WTC11 (cell line): ENCODE results near the gene ARHGEF28. TPM values are rescaled to one million over a fixed set of nuclear protein-coding genes. Genes with fewer than 3 reads are reported as not detected.

ENCODE experiments used
- ATAC-seq: fragments of 200-7000 bp; cut with Tn5 transposase; 2 replicates; pipeline ENCODE4 v1.10.0; 2021; ENCODE audit warnings: mild to moderate bottlenecking, moderate library complexity
- CTCF ChIA-PET: fragments of 300-600 bp; sonication (Branson Sonifier 250); formaldehyde crosslinking; loops from one replicate; lab custom pipeline; 2021; ENCODE audit warnings: antibody characterized with exemption; lab: Charles Lee
- POLR2A ChIA-PET: fragments of 350-600 bp; sonication (Branson Sonifier 250); formaldehyde crosslinking; loops from one replicate; lab custom pipeline; 2021; ENCODE audit warnings: antibody characterized with exemption; lab: Charles Lee
- DNase-seq: peaks from one replicate; pipeline ENCODE4 v3.0.0; 2021; ENCODE audit warnings: low spot score
- H3K27ac Mint-ChIP-seq: 2 replicates; pipeline ENCODE4 v1.8.0; 2021; ENCODE audit warnings: mixed read lengths
- H3K27me3 Mint-ChIP-seq: 2 replicates; pipeline ENCODE4 v1.8.0; 2021; ENCODE audit warnings: low read depth, mild to moderate bottlenecking, moderate library complexity, mixed read lengths
- H3K36me3 Mint-ChIP-seq: 2 replicates; pipeline ENCODE4 v1.8.0; 2021; ENCODE audit warnings: mixed read lengths
- H3K4me1 Mint-ChIP-seq: 2 replicates; pipeline ENCODE4 v1.8.0; 2022; ENCODE audit warnings: mixed read lengths
- H3K4me3 Mint-ChIP-seq: 2 replicates; pipeline ENCODE4 v1.8.0; 2021; ENCODE audit warnings: mild to moderate bottlenecking, moderate library complexity, mixed read lengths
- H3K9me3 Mint-ChIP-seq: 2 replicates; pipeline ENCODE4 v1.8.0; 2021; ENCODE audit warnings: mixed read lengths
- CBFB ChIP-seq: sonication (generic); formaldehyde crosslinking; IDR thresholded peaks from 2 replicates; pipeline ENCODE4 v1.8.1; 2022; ENCODE audit warnings: mild to moderate bottlenecking, low read depth, missing genetic modification reagents
- CTCF ChIP-seq: fragments of 200-600 bp; IDR thresholded peaks from 2 replicates; pipeline ENCODE4 v1.8.0; 2022; ENCODE audit warnings: antibody characterized with exemption
- FOXJ3 ChIP-seq: sonication (generic); formaldehyde crosslinking; IDR thresholded peaks from 2 replicates; pipeline ENCODE4 v1.9.0; 2021; ENCODE audit warnings: missing genetic modification reagents, mild to moderate bottlenecking, borderline replicate concordance
- FOXK1 ChIP-seq: sonication (generic); formaldehyde crosslinking; IDR thresholded peaks from 2 replicates; pipeline ENCODE4 v1.8.0; 2022; ENCODE audit warnings: mild to moderate bottlenecking, moderate library complexity, missing genetic modification reagents
- FOXP4 ChIP-seq: sonication (generic); formaldehyde crosslinking; IDR thresholded peaks from 2 replicates; pipeline ENCODE4 v1.8.0; 2022; ENCODE audit warnings: mild to moderate bottlenecking, missing genetic modification reagents
- GTF2I ChIP-seq: fragments of 250-450 bp; sonication (Bioruptor Pico); conservative IDR thresholded peaks from 2 replicates; pipeline ENCODE4 v1.4.0; 2021; ENCODE audit warnings: mild to moderate bottlenecking
- IRF1 ChIP-seq: sonication (generic); formaldehyde crosslinking; IDR thresholded peaks from 2 replicates; pipeline ENCODE4 v1.8.0; 2023; ENCODE audit warnings: missing genetic modification reagents
- MXD4 ChIP-seq: fragments of 250-450 bp; sonication (Bioruptor Pico); IDR thresholded peaks from 2 replicates; pipeline ENCODE4 v1.8.0; 2021; ENCODE audit warnings: mild to moderate bottlenecking, moderate library complexity, borderline replicate concordance
- NFYB ChIP-seq: sonication (generic); formaldehyde crosslinking; conservative IDR thresholded peaks from 2 replicates; pipeline ENCODE4 v1.8.0; 2022; ENCODE audit warnings: low read depth, missing genetic modification reagents
- SMAD3 ChIP-seq: sonication (generic); formaldehyde crosslinking; IDR thresholded peaks from 2 replicates; pipeline ENCODE4 v1.8.0; 2022; ENCODE audit warnings: missing genetic modification reagents, mild to moderate bottlenecking, borderline replicate concordance
- SMAD4 ChIP-seq: sonication (generic); formaldehyde crosslinking; IDR thresholded peaks from 2 replicates; pipeline ENCODE4 v1.8.0; 2022; ENCODE audit warnings: mild to moderate bottlenecking, missing genetic modification reagents
- SOX15 ChIP-seq: fragments of 250-450 bp; sonication (Bioruptor Pico); IDR thresholded peaks from 2 replicates; pipeline ENCODE4 v1.9.0; 2021; ENCODE audit warnings: mild to moderate bottlenecking
- TEAD1 ChIP-seq: sonication (generic); formaldehyde crosslinking; IDR thresholded peaks from 2 replicates; pipeline ENCODE4 v1.8.0; 2022; ENCODE audit warnings: mild to moderate bottlenecking, missing genetic modification reagents
- ZSCAN18 ChIP-seq: fragments of 250-450 bp; sonication (Bioruptor Pico); IDR thresholded peaks from 2 replicates; pipeline ENCODE4 v2.1.2; 2022; ENCODE audit warnings: mild to moderate bottlenecking, moderate library complexity
- total RNA-seq: library from RNA; stranded (reverse); gene quantifications from 3 replicates; pipeline ENCODE4 v1.2.3, GENCODE V29; 2021
- TF ChIP-seq, protein P1 (sequence below): sonication (generic); formaldehyde crosslinking; IDR thresholded peaks from 2 replicates; pipeline ENCODE4 v1.8.1; 2023; ENCODE audit warnings: mild to moderate bottlenecking, moderate library complexity, missing genetic modification reagents
- TF ChIP-seq, protein P2 (sequence below): fragments of 250-450 bp; sonication (Bioruptor Pico); conservative IDR thresholded peaks from 2 replicates; pipeline ENCODE4 v1.9.0; 2021; ENCODE audit warnings: mild to moderate bottlenecking
- TF ChIP-seq, protein P3 (sequence below): sonication (generic); formaldehyde crosslinking; IDR thresholded peaks from 2 replicates; pipeline ENCODE4 v1.8.1; 2022; ENCODE audit warnings: low read depth, mild to moderate bottlenecking, moderate library complexity, missing genetic modification reagents, borderline replicate concordance
- TF ChIP-seq, protein P4 (sequence below): sonication (generic); formaldehyde crosslinking; IDR thresholded peaks from 2 replicates; pipeline ENCODE4 v1.8.0; 2023; ENCODE audit warnings: mild to moderate bottlenecking, missing genetic modification reagents

The ARHGEF28 gene
- total RNA-seq, 1 experiment from 2014 or later, result 0.96 TPM

DNA sequence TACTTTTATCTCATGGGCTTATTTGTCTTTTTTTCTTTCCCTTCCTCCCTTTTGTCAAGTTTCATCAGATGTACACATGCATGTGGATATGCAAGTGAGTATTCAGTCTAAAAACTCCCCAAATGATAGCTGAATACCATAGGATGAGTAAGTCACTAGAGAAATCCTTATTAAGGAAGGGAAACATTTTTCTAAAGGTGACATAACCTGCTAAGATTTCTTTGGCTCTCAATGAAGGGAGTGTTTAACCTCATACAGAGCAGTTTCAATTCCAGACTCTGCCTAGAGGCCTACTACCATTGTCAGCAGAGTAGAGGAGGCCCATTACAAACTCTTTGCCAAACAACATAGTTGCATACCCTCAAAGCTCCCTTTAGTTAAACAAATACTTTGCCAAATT is 192.4 kb downstream of the ARHGEF28 start (continued):
- TF ChIP-seq SMAD4 (CRISPR knock-in tag), result no peak
- no peak for TF ChIP-seq TEAD1 (CRISPR knock-in tag)
- TF ChIP-seq ZSCAN18 (CRISPR knock-in tag), result no peak
- no peak for TF ChIP-seq FOXJ3 (CRISPR knock-in tag)
- TF ChIP-seq GTF2I (CRISPR knock-in tag), result no peak
- TF ChIP-seq FOXK1 (CRISPR knock-in tag), result no peak
- no peak for TF ChIP-seq SOX15
- no peak for TF ChIP-seq IRF1
- no peak for TF ChIP-seq SMAD3
- TF ChIP-seq FOXP4 (CRISPR knock-in tag), result no peak

GRCh38 chr5:73820326-73820725 is 194.3 kb downstream of the ARHGEF28 start:
- ChIA-PET CTCF (no interaction called here), POLR2A (no interaction called here)
- Mint-ChIP-seq H3K36me3 (no peaks in the 10 kb centered on the region), H3K27ac (no peak overlapping the region), H3K4me1 (no peaks in the 10 kb centered on the region), H3K4me3 (no peak overlapping the region), H3K9me3 (no peaks in the 10 kb centered on the region), H3K27me3 (no peaks in the 10 kb centered on the region)
- DNase-seq (no peak), ATAC-seq (no peak)
- no peak for TF ChIP-seq CBFB
- TF ChIP-seq, protein P1, sequence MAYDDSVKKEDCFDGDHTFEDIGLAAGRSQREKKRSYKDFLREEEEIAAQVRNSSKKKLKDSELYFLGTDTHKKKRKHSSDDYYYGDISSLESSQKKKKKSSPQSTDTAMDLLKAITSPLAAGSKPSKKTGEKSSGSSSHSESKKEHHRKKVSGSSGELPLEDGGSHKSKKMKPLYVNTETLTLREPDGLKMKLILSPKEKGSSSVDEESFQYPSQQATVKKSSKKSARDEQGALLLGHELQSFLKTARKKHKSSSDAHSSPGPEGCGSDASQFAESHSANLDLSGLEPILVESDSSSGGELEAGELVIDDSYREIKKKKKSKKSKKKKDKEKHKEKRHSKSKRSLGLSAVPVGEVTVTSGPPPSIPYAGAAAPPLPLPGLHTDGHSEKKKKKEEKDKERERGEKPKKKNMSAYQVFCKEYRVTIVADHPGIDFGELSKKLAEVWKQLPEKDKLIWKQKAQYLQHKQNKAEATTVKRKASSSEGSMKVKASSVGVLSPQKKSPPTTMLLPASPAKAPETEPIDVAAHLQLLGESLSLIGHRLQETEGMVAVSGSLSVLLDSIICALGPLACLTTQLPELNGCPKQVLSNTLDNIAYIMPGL (CRISPR knock-in tag), result no peak
- TF ChIP-seq NFYB (CRISPR knock-in tag), result no peak
- TF ChIP-seq, protein P2, sequence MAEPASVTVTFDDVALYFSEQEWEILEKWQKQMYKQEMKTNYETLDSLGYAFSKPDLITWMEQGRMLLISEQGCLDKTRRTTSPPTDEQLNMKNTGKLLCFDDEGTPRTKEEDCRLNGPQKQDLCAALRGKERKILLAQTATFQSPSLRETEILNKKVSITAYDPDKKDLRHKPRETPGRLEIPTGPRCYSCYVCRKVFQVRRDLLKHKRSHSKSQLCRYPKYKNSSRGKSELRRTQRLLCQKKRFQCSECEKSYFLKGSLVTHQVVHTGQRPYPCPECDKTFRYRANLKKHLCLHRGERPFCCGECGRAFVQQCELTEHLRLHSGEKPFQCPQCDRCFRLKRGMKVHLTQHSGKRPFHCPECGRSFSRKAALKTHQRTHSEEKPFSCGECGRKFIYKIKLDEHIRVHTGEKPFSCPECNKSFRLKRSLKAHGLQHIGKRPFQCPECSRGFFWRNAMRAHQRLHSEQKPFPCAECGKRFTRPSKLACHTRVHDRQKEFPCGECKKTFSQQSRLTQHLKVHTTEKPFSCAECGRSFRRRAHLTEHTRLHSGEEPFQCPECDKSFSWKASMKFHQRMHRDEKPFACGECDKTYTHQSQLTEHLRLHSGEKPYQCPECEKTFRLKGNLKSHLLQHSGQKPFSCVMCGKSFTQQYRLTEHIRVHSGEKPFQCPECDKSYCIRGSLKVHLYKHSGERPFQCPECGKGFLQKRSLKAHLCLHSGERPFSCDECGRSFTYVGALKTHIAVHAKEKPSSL (CRISPR knock-in tag), result no peak
- TF ChIP-seq, protein P3, sequence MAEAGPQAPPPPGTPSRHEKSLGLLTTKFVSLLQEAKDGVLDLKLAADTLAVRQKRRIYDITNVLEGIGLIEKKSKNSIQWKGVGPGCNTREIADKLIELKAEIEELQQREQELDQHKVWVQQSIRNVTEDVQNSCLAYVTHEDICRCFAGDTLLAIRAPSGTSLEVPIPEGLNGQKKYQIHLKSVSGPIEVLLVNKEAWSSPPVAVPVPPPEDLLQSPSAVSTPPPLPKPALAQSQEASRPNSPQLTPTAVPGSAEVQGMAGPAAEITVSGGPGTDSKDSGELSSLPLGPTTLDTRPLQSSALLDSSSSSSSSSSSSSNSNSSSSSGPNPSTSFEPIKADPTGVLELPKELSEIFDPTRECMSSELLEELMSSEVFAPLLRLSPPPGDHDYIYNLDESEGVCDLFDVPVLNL, result no peak
- TF ChIP-seq, protein P4, sequence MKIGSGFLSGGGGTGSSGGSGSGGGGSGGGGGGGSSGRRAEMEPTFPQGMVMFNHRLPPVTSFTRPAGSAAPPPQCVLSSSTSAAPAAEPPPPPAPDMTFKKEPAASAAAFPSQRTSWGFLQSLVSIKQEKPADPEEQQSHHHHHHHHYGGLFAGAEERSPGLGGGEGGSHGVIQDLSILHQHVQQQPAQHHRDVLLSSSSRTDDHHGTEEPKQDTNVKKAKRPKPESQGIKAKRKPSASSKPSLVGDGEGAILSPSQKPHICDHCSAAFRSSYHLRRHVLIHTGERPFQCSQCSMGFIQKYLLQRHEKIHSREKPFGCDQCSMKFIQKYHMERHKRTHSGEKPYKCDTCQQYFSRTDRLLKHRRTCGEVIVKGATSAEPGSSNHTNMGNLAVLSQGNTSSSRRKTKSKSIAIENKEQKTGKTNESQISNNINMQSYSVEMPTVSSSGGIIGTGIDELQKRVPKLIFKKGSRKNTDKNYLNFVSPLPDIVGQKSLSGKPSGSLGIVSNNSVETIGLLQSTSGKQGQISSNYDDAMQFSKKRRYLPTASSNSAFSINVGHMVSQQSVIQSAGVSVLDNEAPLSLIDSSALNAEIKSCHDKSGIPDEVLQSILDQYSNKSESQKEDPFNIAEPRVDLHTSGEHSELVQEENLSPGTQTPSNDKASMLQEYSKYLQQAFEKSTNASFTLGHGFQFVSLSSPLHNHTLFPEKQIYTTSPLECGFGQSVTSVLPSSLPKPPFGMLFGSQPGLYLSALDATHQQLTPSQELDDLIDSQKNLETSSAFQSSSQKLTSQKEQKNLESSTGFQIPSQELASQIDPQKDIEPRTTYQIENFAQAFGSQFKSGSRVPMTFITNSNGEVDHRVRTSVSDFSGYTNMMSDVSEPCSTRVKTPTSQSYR (CRISPR knock-in tag), result no peak
- no peak for TF ChIP-seq MXD4 (CRISPR knock-in tag)
- TF ChIP-seq CTCF, result no peak
- TF ChIP-seq FOXK1 (CRISPR knock-in tag), result no peak
